GM20000 (cell line): ENCODE measurements around the gene CBX8.

ENCODE experiments used
- DNase-seq: peaks from one replicate; pipeline ENCODE4 v3.0.0; 2012; ENCODE audit warnings: low spot score
- CTCF ChIP-seq: IDR thresholded peaks from 2 replicates; pipeline ENCODE4 v1.5.1; 2012; ENCODE audit warnings: mild to moderate bottlenecking, control low read depth; ENCODE audit errors: extremely low read depth, missing control alignments

The CBX8 gene

GRCh38 chr17:79811011-79811867 is 14.4 kb upstream of the CBX8 start:
- DNase-seq: peak; percentile 81
- peak; percentile 52 for TF ChIP-seq CTCF

- DNase-seq: peak; percentile 94
- no peak for TF ChIP-seq CTCF
These were observed 13.5 kb upstream of the CBX8 start for GRCh38 chr17:79810130-79811010.

GRCh38 chr17:79809530-79810129 is 12.8 kb upstream of the CBX8 start:
- no peak for DNase-seq
- no peak for TF ChIP-seq CTCF

GRCh38 chr17:79808763-79809529 is 12.1 kb upstream of the CBX8 start:
- DNase-seq: peak; percentile 68
- TF ChIP-seq CTCF: peak; percentile 25

- no peak for TF ChIP-seq CTCF
- no peak for DNase-seq
These were observed 10.2 kb upstream of the CBX8 start for GRCh38 chr17:79806863-79807720.

- no peak for TF ChIP-seq CTCF
- DNase-seq: no peak
These were observed 9.5 kb upstream of the CBX8 start for GRCh38 chr17:79806446-79806760.
